Measurements from ENCODE around the gene LRMDA. TPM values are rescaled to one million over a fixed set of nuclear protein-coding genes. Genes with fewer than 3 reads are reported as not detected.

Gene LRMDA
- total RNA-seq, 6 donors from 2014 or later = 12.8 to 185 (median 18.1) TPM

DNA sequence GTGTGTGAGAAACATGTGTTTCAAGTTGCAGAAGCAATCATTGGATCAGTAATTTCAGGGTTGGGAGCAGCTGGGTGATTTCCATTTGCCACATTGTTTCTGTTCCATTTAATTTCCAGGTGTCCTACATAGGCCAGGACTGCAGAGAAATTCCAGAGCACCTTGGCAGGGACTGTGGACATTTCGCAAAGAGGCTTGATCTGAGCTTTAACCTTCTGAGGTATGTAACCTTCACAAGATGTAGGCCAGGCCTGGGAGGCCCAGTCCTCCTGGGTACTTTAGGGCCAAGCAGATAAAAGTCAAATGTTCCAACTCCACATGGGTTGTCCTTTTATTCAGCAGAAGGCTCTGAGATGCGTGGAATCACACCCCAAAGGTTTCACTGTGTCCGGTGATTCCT lies 6.9 kb downstream of the LRMDA start:
- no peak for ATAC-seq (ENCODE audit: low FRiP score in 2 of 2)
- TF ChIP-seq CTCF (IDR thresholded peaks at IDR 0.05) = no peak
- TF ChIP-seq POLR2A (IDR thresholded peaks at IDR 0.05) = no peak
- no peak for TF ChIP-seq EP300 (IDR thresholded peaks at IDR 0.05)
- no peak for TF ChIP-seq POLR2AphosphoS5 (IDR thresholded peaks at IDR 0.05)
- Histone ChIP-seq H3K36me3 (peaks cover 0 to 10% (median 8%) of the 10 kb centered on the region in 4 donors), H3K4me3 (no peak overlapping the region), H3K27me3 (no peaks in the 10 kb centered on the region), H3K4me1 (no peaks in the 10 kb centered on the region), H3K9me3 (peaks cover 0 to 4% (median under 1%) of the 10 kb centered on the region in 4 donors), H3K27ac (no peak overlapping the region)
- 71 to 88% methylated on average over 3 of the region's 3 CpGs for WGBS, 2 donors
- no peak for DNase-seq

DNA sequence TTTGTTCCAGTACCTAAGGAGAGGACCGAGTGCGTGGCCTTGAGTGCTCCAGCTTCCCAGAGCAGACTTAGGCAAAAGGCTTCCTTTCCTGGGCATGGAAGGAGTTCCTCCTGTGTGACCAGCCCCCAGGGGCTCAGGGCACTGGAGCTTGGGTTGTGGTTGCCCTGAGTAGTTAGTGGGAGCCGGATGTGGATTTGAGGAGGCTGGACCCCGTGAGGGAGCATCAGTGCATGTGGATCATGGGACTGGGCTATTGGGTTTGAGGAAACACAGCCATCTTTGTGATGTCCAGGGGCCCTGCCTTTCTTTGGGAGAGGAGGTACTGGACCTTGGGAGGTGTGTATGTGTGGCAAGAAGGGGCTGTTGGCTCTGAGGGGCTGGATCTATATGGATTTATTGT lies 8.4 kb downstream of the LRMDA start:
- WGBS, 2 donors = 91% methylated on average over 4 of the region's 4 CpGs
- TF ChIP-seq POLR2AphosphoS5 (IDR thresholded peaks at IDR 0.05) (no peak), CTCF (IDR thresholded peaks at IDR 0.05) (no peak), POLR2A (IDR thresholded peaks at IDR 0.05) (no peak), EP300 (IDR thresholded peaks at IDR 0.05) (no peak)

GRCh38 chr10:75440271-75440793 lies 8.9 kb downstream of the LRMDA start:
- ATAC-seq (ENCODE audit: low FRiP score in 2 of 2) = no peak
- Histone ChIP-seq H3K4me3 (no peak overlapping the region), H3K27ac (no peak overlapping the region), H3K4me1 (no peaks in the 10 kb centered on the region), H3K36me3 (peaks cover 0 to 10% (median 8%) of the 10 kb centered on the region in 4 donors), H3K27me3 (no peaks in the 10 kb centered on the region), H3K9me3 (peaks cover 0 to 13% (median 3%) of the 10 kb centered on the region in 4 donors)
- TF ChIP-seq POLR2AphosphoS5 (IDR thresholded peaks at IDR 0.05) (no peak), CTCF (IDR thresholded peaks at IDR 0.05) (no peak), EP300 (IDR thresholded peaks at IDR 0.05) (no peak), POLR2A (IDR thresholded peaks at IDR 0.05) (no peak)
- WGBS, 2 donors = 85 to 90% methylated on average over 4 of the region's 4 CpGs
- DNase-seq = no peak

More for the DNA sequence above, 8.4 kb downstream of the LRMDA start:
- ATAC-seq (ENCODE audit: low FRiP score in 2 of 2) (no peak), DNase-seq (no peak)
- Histone ChIP-seq H3K27me3 (no peaks in the 10 kb centered on the region), H3K36me3 (peaks cover 0 to 10% (median 8%) of the 10 kb centered on the region in 4 donors), H3K27ac (no peak overlapping the region), H3K4me3 (no peak overlapping the region), H3K4me1 (no peaks in the 10 kb centered on the region), H3K9me3 (peaks cover 0 to 13% (median 3%) of the 10 kb centered on the region in 4 donors)

DNA sequence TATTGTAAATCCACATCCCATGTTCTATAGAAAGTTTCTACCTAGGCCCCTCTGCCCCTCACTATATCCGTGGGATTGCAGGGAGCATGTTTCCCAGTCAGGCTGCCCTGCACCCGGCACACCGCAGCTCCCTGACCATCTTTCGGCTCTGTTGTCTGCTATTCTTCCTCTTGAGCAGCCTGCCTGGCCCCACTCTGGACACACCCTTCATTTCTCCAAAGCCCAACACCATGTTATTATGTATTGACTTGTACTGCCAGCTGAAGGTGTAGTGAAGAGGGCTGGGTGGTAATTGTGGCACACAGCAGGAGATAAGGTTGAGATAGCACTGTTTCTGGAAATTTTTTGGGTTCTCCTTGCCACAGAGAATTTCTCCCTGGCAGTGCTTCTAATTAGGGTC lies 9.8 kb downstream of the LRMDA start:
- H3K4me1 ChIP-seq = no peaks in the 10 kb centered on the region
- peaks cover 0 to 10% (median 8%) of the 10 kb centered on the region in 4 donors for H3K36me3 ChIP-seq
- WGBS, 2 donors = 64 to 77% methylated on average over 4 of the region's 4 CpGs
- no peak overlapping the region for H3K4me3 ChIP-seq
- H3K27me3 ChIP-seq = no peaks in the 10 kb centered on the region
- H3K9me3 ChIP-seq = peaks cover 0 to 13% (median 3%) of the 10 kb centered on the region in 4 donors
- DNase-seq (peak in 1 of 2 donors; percentile 14), ATAC-seq (ENCODE audit: low FRiP score in 2 of 2) (no peak)
- H3K27ac ChIP-seq = no peak overlapping the region
- TF ChIP-seq POLR2AphosphoS5 (IDR thresholded peaks at IDR 0.05) (no peak), EP300 (IDR thresholded peaks at IDR 0.05) (no peak), POLR2A (IDR thresholded peaks at IDR 0.05) (no peak), CTCF (IDR thresholded peaks at IDR 0.05) (no peak)

- Histone ChIP-seq H3K27ac (no peak overlapping the region), H3K27me3 (no peaks in the 10 kb centered on the region), H3K36me3 (peaks cover 0 to 10% (median 8%) of the 10 kb centered on the region in 4 donors), H3K4me1 (no peaks in the 10 kb centered on the region), H3K4me3 (no peak overlapping the region), H3K9me3 (peaks cover 0 to 13% (median 3%) of the 10 kb centered on the region in 4 donors)
- TF ChIP-seq EP300 (IDR thresholded peaks at IDR 0.05) (no peak), CTCF (IDR thresholded peaks at IDR 0.05) (no peak), POLR2A (IDR thresholded peaks at IDR 0.05) (no peak), POLR2AphosphoS5 (IDR thresholded peaks at IDR 0.05) (no peak)
- ATAC-seq (ENCODE audit: low FRiP score in 2 of 2) (no peak), DNase-seq (no peak)
Measured at GRCh38 chr10:75441682-75442081, 10.3 kb downstream of the LRMDA start.
